Hepatocyte (in vitro differentiated cells): ENCODE measurements around the gene SLMAP.

ENCODE experiments used
- EZH2phosphoT487 ChIP-seq: fragments of 200-600 bp; sonication (generic); IDR thresholded peaks from one replicate; pipeline ENCODE4 v1.6.1; 2018; ENCODE audit warnings: antibody characterized with exemption, mild to moderate bottlenecking, low read depth, moderate library complexity; ENCODE audit not compliant: unreplicated experiment, severe bottlenecking
- TF ChIP-seq, protein P1 (sequence below): fragments of 200-600 bp; sonication (generic); IDR thresholded peaks from 2 replicates; pipeline ENCODE4 v1.5.1; 2016; ENCODE audit warnings: antibody characterized with exemption, mild to moderate bottlenecking; ENCODE audit not compliant: poor library complexity

DNA sequence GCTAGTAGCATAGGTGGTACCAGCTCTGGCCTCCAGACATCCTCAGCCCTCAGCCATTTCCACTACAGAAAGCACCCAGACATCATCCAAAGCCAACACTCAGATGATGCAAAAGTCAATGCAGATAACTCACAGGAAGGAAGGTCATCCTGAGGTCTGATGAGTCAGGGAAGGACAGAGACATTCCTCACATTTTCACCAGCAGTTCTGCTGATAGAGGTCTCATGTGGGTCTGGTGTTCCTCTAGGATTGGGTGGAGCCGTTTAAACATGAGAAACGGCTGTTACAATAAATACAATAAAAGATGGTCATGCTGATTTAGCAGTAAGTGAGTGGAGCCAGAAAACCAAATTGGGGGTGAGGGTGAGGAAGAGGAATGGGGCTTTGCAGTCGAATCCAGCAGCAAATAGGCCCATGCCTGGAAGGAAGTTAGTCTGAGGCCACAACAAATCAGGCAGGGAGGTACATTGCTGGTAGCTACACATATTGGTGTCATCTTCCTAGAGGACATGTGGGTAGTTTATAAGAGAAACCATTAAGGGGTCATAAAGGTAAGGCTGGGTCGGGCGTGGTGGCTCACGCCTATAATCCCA lies 218.8 kb downstream of the SLMAP start:
- TF ChIP-seq, protein P1, sequence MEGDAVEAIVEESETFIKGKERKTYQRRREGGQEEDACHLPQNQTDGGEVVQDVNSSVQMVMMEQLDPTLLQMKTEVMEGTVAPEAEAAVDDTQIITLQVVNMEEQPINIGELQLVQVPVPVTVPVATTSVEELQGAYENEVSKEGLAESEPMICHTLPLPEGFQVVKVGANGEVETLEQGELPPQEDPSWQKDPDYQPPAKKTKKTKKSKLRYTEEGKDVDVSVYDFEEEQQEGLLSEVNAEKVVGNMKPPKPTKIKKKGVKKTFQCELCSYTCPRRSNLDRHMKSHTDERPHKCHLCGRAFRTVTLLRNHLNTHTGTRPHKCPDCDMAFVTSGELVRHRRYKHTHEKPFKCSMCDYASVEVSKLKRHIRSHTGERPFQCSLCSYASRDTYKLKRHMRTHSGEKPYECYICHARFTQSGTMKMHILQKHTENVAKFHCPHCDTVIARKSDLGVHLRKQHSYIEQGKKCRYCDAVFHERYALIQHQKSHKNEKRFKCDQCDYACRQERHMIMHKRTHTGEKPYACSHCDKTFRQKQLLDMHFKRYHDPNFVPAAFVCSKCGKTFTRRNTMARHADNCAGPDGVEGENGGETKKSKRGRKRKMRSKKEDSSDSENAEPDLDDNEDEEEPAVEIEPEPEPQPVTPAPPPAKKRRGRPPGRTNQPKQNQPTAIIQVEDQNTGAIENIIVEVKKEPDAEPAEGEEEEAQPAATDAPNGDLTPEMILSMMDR, result no peak
- no peak for TF ChIP-seq EZH2phosphoT487
